ENCODE data around the gene C1GALT1C1.
A peak's percentile ranks its signal among the peaks of the same experiment; 100 is the strongest.
"Not testable (repeated sequence)": the region's sequence is repeated elsewhere in the genome, so short reads cannot be mapped to it uniquely, and the experiment has no call there.

The C1GALT1C1 gene

GRCh38 chrX:120629667-120630537 lies at the start of gene C1GALT1C1:
Gene C1GALT1C1 (minus strand): TSS chrX:120630054. CDS start chrX:120627166, 2,888 bp downstream.
- DNase-seq (ENCODE audit: low read depth): peak; percentile 80

GRCh38 chrX:120677004-120677652 lies 47.3 kb upstream of the C1GALT1C1 start:
- DNase-seq (ENCODE audit: low read depth): no peak

- no peak for DNase-seq (ENCODE audit: low read depth)
Measured at GRCh38 chrX:120672841-120673530, 43.1 kb upstream of the C1GALT1C1 start.

GRCh38 chrX:120672389-120672788 lies 42.5 kb upstream of the C1GALT1C1 start:
- DNase-seq (ENCODE audit: low read depth): no peak

- DNase-seq (ENCODE audit: low read depth): no peak
Measured at GRCh38 chrX:120671963-120672362, 42.1 kb upstream of the C1GALT1C1 start.

GRCh38 chrX:120668357-120668756 lies 38.5 kb upstream of the C1GALT1C1 start:
- no peak for DNase-seq (ENCODE audit: low read depth)

GRCh38 chrX:120664535-120664934 lies 34.7 kb upstream of the C1GALT1C1 start:
- DNase-seq (ENCODE audit: low read depth): not testable (repeated sequence)

- no peak for DNase-seq (ENCODE audit: low read depth)
Measured at GRCh38 chrX:120664081-120664480, 34.2 kb upstream of the C1GALT1C1 start.

GRCh38 chrX:120662662-120663061 lies 32.8 kb upstream of the C1GALT1C1 start:
- no peak for DNase-seq (ENCODE audit: low read depth)

- no peak for DNase-seq (ENCODE audit: low read depth)
Measured at GRCh38 chrX:120660637-120661036, 30.8 kb upstream of the C1GALT1C1 start.

- no peak for DNase-seq (ENCODE audit: low read depth)
Measured at GRCh38 chrX:120653000-120653399, 23.1 kb upstream of the C1GALT1C1 start.

- not testable (repeated sequence) for DNase-seq (ENCODE audit: low read depth)
Measured at GRCh38 chrX:120652256-120652655, 22.4 kb upstream of the C1GALT1C1 start.

GRCh38 chrX:120647127-120647526 lies 17.3 kb upstream of the C1GALT1C1 start:
- DNase-seq (ENCODE audit: low read depth): no peak

- DNase-seq (ENCODE audit: low read depth): no peak
Measured at GRCh38 chrX:120642871-120643270, 13.0 kb upstream of the C1GALT1C1 start.

GRCh38 chrX:120638619-120639018 lies 8.8 kb upstream of the C1GALT1C1 start:
- DNase-seq (ENCODE audit: low read depth): no peak

GRCh38 chrX:120625371-120625770 lies 4.5 kb downstream of the C1GALT1C1 start:
- no peak for DNase-seq (ENCODE audit: low read depth)

GRCh38 chrX:120617996-120618630 lies 11.7 kb downstream of the C1GALT1C1 start:
- DNase-seq (ENCODE audit: low read depth): no peak

GRCh38 chrX:120614816-120615215 lies 15.0 kb downstream of the C1GALT1C1 start:
- no peak for DNase-seq (ENCODE audit: low read depth)

GRCh38 chrX:120612086-120612485 lies 17.8 kb downstream of the C1GALT1C1 start:
- DNase-seq (ENCODE audit: low read depth): no peak

GRCh38 chrX:120604361-120604782 lies 25.5 kb downstream of the C1GALT1C1 start:
- no peak for DNase-seq (ENCODE audit: low read depth)

- DNase-seq (ENCODE audit: low read depth): peak; percentile 48
Measured at GRCh38 chrX:120603707-120604360, 26.0 kb downstream of the C1GALT1C1 start, which contains the start of gene MCTS1. Gene MCTS1 (plus strand): TSS chrX:120604101. CDS start chrX:120604237, 136 bp downstream.
